ENCODE measurements around the gene MLH3.

Gene MLH3

GRCh38 chr14:75063013-75063412, 11.7 kb upstream of the MLH3 start:
- Histone ChIP-seq H3K27ac (replicated peaks) (no peak overlapping the region), H3K4me3 (replicated peaks; ENCODE audit: insufficient read depth, low read length) (peak overlapping the region; percentile 68), H3K27me3 (ENCODE audit: insufficient read depth, poor library complexity, severe bottlenecking) (no peaks in the 10 kb centered on the region)
- no peak for DNase-seq (ENCODE audit: low read depth in 1 of 2, low spot score in 1 of 2)
- no peak for TF ChIP-seq SPI1 (IDR thresholded peaks at IDR 0.05; ENCODE audit: borderline replicate concordance, low read depth)
- TF ChIP-seq POLR2AphosphoS5 (IDR thresholded peaks at IDR 0.05; ENCODE audit: low read depth), result no peak
- TF ChIP-seq, protein P1, sequence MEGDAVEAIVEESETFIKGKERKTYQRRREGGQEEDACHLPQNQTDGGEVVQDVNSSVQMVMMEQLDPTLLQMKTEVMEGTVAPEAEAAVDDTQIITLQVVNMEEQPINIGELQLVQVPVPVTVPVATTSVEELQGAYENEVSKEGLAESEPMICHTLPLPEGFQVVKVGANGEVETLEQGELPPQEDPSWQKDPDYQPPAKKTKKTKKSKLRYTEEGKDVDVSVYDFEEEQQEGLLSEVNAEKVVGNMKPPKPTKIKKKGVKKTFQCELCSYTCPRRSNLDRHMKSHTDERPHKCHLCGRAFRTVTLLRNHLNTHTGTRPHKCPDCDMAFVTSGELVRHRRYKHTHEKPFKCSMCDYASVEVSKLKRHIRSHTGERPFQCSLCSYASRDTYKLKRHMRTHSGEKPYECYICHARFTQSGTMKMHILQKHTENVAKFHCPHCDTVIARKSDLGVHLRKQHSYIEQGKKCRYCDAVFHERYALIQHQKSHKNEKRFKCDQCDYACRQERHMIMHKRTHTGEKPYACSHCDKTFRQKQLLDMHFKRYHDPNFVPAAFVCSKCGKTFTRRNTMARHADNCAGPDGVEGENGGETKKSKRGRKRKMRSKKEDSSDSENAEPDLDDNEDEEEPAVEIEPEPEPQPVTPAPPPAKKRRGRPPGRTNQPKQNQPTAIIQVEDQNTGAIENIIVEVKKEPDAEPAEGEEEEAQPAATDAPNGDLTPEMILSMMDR (IDR thresholded peaks at IDR 0.05; ENCODE audit: insufficient read depth, low read length), result no peak
- TF ChIP-seq GABPA (IDR thresholded peaks at IDR 0.05; ENCODE audit: low read depth), result no peak
- TF ChIP-seq, protein P2, sequence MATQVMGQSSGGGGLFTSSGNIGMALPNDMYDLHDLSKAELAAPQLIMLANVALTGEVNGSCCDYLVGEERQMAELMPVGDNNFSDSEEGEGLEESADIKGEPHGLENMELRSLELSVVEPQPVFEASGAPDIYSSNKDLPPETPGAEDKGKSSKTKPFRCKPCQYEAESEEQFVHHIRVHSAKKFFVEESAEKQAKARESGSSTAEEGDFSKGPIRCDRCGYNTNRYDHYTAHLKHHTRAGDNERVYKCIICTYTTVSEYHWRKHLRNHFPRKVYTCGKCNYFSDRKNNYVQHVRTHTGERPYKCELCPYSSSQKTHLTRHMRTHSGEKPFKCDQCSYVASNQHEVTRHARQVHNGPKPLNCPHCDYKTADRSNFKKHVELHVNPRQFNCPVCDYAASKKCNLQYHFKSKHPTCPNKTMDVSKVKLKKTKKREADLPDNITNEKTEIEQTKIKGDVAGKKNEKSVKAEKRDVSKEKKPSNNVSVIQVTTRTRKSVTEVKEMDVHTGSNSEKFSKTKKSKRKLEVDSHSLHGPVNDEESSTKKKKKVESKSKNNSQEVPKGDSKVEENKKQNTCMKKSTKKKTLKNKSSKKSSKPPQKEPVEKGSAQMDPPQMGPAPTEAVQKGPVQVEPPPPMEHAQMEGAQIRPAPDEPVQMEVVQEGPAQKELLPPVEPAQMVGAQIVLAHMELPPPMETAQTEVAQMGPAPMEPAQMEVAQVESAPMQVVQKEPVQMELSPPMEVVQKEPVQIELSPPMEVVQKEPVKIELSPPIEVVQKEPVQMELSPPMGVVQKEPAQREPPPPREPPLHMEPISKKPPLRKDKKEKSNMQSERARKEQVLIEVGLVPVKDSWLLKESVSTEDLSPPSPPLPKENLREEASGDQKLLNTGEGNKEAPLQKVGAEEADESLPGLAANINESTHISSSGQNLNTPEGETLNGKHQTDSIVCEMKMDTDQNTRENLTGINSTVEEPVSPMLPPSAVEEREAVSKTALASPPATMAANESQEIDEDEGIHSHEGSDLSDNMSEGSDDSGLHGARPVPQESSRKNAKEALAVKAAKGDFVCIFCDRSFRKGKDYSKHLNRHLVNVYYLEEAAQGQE (IDR thresholded peaks at IDR 0.05; ENCODE audit: insufficient replicate concordance, low read depth), result no peak

GRCh38 chr14:75060420-75060819, 9.2 kb upstream of the MLH3 start:
- Histone ChIP-seq H3K27ac (replicated peaks) (no peak overlapping the region), H3K4me3 (replicated peaks; ENCODE audit: insufficient read depth, low read length) (no peak overlapping the region), H3K27me3 (ENCODE audit: insufficient read depth, poor library complexity, severe bottlenecking) (no peaks in the 10 kb centered on the region)
- no peak for DNase-seq (ENCODE audit: low read depth in 1 of 2, low spot score in 1 of 2)
- TF ChIP-seq, protein P2 (IDR thresholded peaks at IDR 0.05; ENCODE audit: insufficient replicate concordance, low read depth), result no peak
- no peak for TF ChIP-seq POLR2AphosphoS5 (IDR thresholded peaks at IDR 0.05; ENCODE audit: low read depth)

- no peak for TF ChIP-seq GABPA (IDR thresholded peaks at IDR 0.05; ENCODE audit: low read depth)
- TF ChIP-seq POLR2AphosphoS5 (IDR thresholded peaks at IDR 0.05; ENCODE audit: low read depth), result no peak
- no peak for TF ChIP-seq SPI1 (IDR thresholded peaks at IDR 0.05; ENCODE audit: borderline replicate concordance, low read depth)
- TF ChIP-seq, protein P2 (IDR thresholded peaks at IDR 0.05; ENCODE audit: insufficient replicate concordance, low read depth), result no peak
- TF ChIP-seq, protein P1 (IDR thresholded peaks at IDR 0.05; ENCODE audit: insufficient read depth, low read length), result no peak
- Histone ChIP-seq H3K4me3 (replicated peaks; ENCODE audit: insufficient read depth, low read length) (no peak overlapping the region), H3K27me3 (ENCODE audit: insufficient read depth, poor library complexity, severe bottlenecking) (no peaks in the 10 kb centered on the region), H3K27ac (replicated peaks) (no peak overlapping the region)
- DNase-seq (ENCODE audit: low read depth in 1 of 2, low spot score in 1 of 2), result no peak
These were observed 8.4 kb upstream of the MLH3 start for GRCh38 chr14:75059642-75060041.

DNA sequence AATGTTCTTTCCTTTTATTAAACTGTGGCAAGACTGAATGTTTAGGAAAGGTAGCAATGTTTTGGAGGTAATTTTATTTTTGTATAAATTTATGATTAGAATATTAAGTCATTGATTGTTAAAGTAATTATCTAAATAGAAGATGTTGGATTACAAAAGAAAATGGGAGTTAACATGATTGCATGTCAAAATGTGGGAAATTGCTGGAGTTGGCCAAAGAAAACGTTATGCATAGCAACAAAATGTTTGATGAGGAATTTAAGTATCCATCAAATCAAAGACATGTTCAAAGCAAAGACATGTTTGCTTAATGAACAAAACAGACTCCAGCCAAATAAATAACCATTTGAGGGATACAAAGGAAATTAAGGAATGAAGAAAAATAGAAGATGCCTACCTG, 3.2 kb upstream of the MLH3 start:
- H3K4me3 ChIP-seq (replicated peaks; ENCODE audit: insufficient read depth, low read length), result no peak overlapping the region
- DNase-seq (ENCODE audit: low read depth in 1 of 2, low spot score in 1 of 2), result no peak
- TF ChIP-seq, protein P1 (IDR thresholded peaks at IDR 0.05; ENCODE audit: insufficient read depth, low read length), result no peak
- no peak for TF ChIP-seq GABPA (IDR thresholded peaks at IDR 0.05; ENCODE audit: low read depth)
- TF ChIP-seq SPI1 (IDR thresholded peaks at IDR 0.05; ENCODE audit: borderline replicate concordance, low read depth), result no peak
- TF ChIP-seq POLR2AphosphoS5 (IDR thresholded peaks at IDR 0.05; ENCODE audit: low read depth), result no peak
- TF ChIP-seq, protein P2 (IDR thresholded peaks at IDR 0.05; ENCODE audit: insufficient replicate concordance, low read depth), result no peak
- no peak overlapping the region for H3K27ac ChIP-seq (replicated peaks)
- H3K27me3 ChIP-seq (ENCODE audit: insufficient read depth, poor library complexity, severe bottlenecking), result no peaks in the 10 kb centered on the region
